ENCODE data around the gene NDUFB2.
"Not testable (repeated sequence)": the region's sequence is repeated elsewhere in the genome, so short reads cannot be mapped to it uniquely, and the experiment has no call there.

Gene NDUFB2

DNA sequence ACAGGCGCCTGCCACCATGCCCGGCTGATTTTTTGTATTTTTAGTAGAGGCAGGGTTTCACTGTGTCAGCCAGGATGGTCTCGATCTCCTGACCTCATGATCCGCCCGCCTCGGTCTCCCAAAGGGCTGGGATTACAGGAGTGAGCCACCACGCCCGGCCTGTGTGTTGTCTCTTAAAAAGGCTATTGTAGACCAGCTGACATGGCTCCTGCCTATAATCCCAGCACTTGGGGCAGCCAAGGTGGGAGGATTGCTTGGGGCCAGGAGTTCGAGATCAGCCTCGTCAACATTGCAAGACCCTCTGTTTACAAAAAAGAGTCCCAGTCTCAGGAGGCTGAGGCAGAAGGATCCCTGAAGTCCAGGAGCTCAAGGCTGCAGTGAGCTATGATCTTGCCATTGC lies 2.7 kb upstream of the NDUFB2 start:
- H2BK12ac ChIP-seq (ENCODE audit: low read length); H4K91ac ChIP-seq (ENCODE audit: low read depth, low read length); H3K14ac ChIP-seq (ENCODE audit: low read length); H3K27ac ChIP-seq (ENCODE audit: low read depth, low read length); H3K9ac ChIP-seq (ENCODE audit: low read length); DNase-seq; H2AFZ ChIP-seq (ENCODE audit: insufficient read depth, low read length, poor library complexity); H3K4ac ChIP-seq (ENCODE audit: low read depth, low read length); H3K18ac ChIP-seq (ENCODE audit: low read length); H2BK120ac ChIP-seq (ENCODE audit: insufficient read depth, low read length, poor library complexity); H3K9me3 ChIP-seq (ENCODE audit: insufficient read depth, low read depth, low read length); H3K4me1 ChIP-seq (ENCODE audit: control insufficient read depth in 1 of 2, insufficient read depth in 2 of 2, low read length in 2 of 2); H3K23ac ChIP-seq (ENCODE audit: low read length); H4K12ac ChIP-seq (ENCODE audit: low read depth, low read length); H2AK5ac ChIP-seq (ENCODE audit: low read length); H3K27me3 ChIP-seq (ENCODE audit: insufficient read depth, low read length); H2BK5ac ChIP-seq (ENCODE audit: low read depth, low read length, poor library complexity); H4K8ac ChIP-seq (ENCODE audit: low read depth, low read length); H3K4me3 ChIP-seq (ENCODE audit: low read depth, low read length); H3K4me2 ChIP-seq (ENCODE audit: low read length): not testable (repeated sequence)
- H3K79me1 ChIP-seq (ENCODE audit: low read length) = peaks cover 12% of the 10 kb centered on the region
- peaks cover 13% of the 10 kb centered on the region for H3K79me2 ChIP-seq (ENCODE audit: control insufficient read depth, insufficient read depth, low read length, poor library complexity)
- WGBS (ENCODE audit: extremely low coverage, insufficient coverage, insufficient read length) = no CpG with 5 or more reads among the region's 10 CpGs
- H3K36me3 ChIP-seq (ENCODE audit: control insufficient read depth in 1 of 2, insufficient read depth in 2 of 2, low read length in 2 of 2) = peaks cover 10 to 18% of the 10 kb centered on the region in 2 experiments

DNA sequence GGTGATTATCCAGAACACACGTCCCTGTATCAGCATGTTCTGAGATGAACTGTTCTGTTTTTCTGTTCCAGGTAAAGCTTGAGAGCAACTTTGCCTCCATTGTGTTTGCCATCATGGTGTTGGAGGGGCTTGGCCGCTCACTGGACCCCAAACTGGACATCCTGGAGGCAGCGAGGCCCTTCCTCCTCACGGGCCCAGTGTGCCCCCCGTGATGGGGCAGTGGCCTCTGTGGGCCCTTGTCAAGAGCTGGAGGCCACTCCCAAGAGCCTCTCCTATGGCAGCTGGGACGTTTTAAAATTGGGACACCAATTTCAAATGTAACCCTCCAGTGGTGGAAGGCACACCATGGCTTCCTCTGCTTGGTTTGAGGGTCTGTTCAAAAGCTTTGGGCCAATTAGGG lies 1.9 kb upstream of the NDUFB2 start:
- H3K4me2 ChIP-seq (ENCODE audit: low read length) = no peak overlapping the region
- H4K91ac ChIP-seq (ENCODE audit: low read depth, low read length) = no peak overlapping the region
- H3K23ac ChIP-seq (ENCODE audit: low read length) = no peak overlapping the region
- no peak overlapping the region for H2BK120ac ChIP-seq (ENCODE audit: insufficient read depth, low read length, poor library complexity)
- no CpG with 5 or more reads among the region's 6 CpGs for WGBS (ENCODE audit: extremely low coverage, insufficient coverage, insufficient read length)
- H2AFZ ChIP-seq (ENCODE audit: insufficient read depth, low read length, poor library complexity) = no peak overlapping the region
- peaks cover 6 to 14% of the 10 kb centered on the region in 2 experiments for H3K36me3 ChIP-seq (ENCODE audit: control insufficient read depth in 1 of 2, insufficient read depth in 2 of 2, low read length in 2 of 2)
- no peak overlapping the region for H3K4ac ChIP-seq (ENCODE audit: low read depth, low read length)
- H3K27ac ChIP-seq (ENCODE audit: low read depth, low read length) = no peak overlapping the region
- no peak overlapping the region for H2AK5ac ChIP-seq (ENCODE audit: low read length)
- no peak overlapping the region for H3K14ac ChIP-seq (ENCODE audit: low read length)
- H3K9ac ChIP-seq (ENCODE audit: low read length) = no peak overlapping the region
- H3K4me1 ChIP-seq (ENCODE audit: control insufficient read depth in 1 of 2, insufficient read depth in 2 of 2, low read length in 2 of 2) = peaks cover 5 to 8% of the 10 kb centered on the region in 2 experiments
- peaks cover 15% of the 10 kb centered on the region for H3K79me2 ChIP-seq (ENCODE audit: control insufficient read depth, insufficient read depth, low read length, poor library complexity)
- no peak overlapping the region for H2BK12ac ChIP-seq (ENCODE audit: low read length)
- peaks cover 12% of the 10 kb centered on the region for H3K79me1 ChIP-seq (ENCODE audit: low read length)
- no peaks in the 10 kb centered on the region for H3K27me3 ChIP-seq (ENCODE audit: insufficient read depth, low read length)
- H4K8ac ChIP-seq (ENCODE audit: low read depth, low read length) = no peak overlapping the region
- H4K12ac ChIP-seq (ENCODE audit: low read depth, low read length) = no peak overlapping the region
- no peak overlapping the region for H3K4me3 ChIP-seq (ENCODE audit: low read depth, low read length)
- H3K9me3 ChIP-seq (ENCODE audit: insufficient read depth, low read depth, low read length) = no peaks in the 10 kb centered on the region
- no peak overlapping the region for H2BK5ac ChIP-seq (ENCODE audit: low read depth, low read length, poor library complexity)
- H3K18ac ChIP-seq (ENCODE audit: low read length) = no peak overlapping the region
- DNase-seq = no peak

DNA sequence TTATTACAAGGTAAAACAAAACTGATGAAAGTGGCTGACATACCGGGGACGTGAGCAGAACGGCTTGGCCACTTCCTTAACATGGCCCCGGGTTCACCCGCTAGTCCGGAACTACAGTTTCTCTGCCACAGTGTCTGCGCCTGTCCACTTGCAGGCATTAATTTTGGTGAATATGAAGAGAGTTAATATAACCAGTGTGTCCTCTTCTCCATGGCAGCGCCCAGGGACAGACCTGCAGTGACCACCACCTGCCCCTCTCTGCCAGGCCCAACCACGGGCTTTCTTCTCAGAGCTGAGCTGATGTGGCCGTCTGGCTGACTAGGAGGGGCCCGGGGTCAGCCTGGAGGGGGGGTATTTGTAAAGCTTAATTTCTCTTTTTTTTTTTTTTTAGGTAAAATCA lies 1.1 kb upstream of the NDUFB2 start:
- H3K36me3 ChIP-seq (ENCODE audit: control insufficient read depth in 1 of 2, insufficient read depth in 2 of 2, low read length in 2 of 2) = peaks cover 4 to 8% of the 10 kb centered on the region in 2 experiments
- H3K23ac ChIP-seq (ENCODE audit: low read length) = no peak overlapping the region
- no peak overlapping the region for H3K4me3 ChIP-seq (ENCODE audit: low read depth, low read length)
- no peak overlapping the region for H3K4me2 ChIP-seq (ENCODE audit: low read length)
- no peaks in the 10 kb centered on the region for H3K9me3 ChIP-seq (ENCODE audit: insufficient read depth, low read depth, low read length)
- peaks cover 5 to 8% of the 10 kb centered on the region in 2 experiments for H3K4me1 ChIP-seq (ENCODE audit: control insufficient read depth in 1 of 2, insufficient read depth in 2 of 2, low read length in 2 of 2)
- H3K79me2 ChIP-seq (ENCODE audit: control insufficient read depth, insufficient read depth, low read length, poor library complexity) = peaks cover 15% of the 10 kb centered on the region
- no peak overlapping the region for H2AK5ac ChIP-seq (ENCODE audit: low read length)
- no peak overlapping the region for H2BK120ac ChIP-seq (ENCODE audit: insufficient read depth, low read length, poor library complexity)
- H3K18ac ChIP-seq (ENCODE audit: low read length) = no peak overlapping the region
- no peak overlapping the region for H3K27ac ChIP-seq (ENCODE audit: low read depth, low read length)
- H2BK5ac ChIP-seq (ENCODE audit: low read depth, low read length, poor library complexity) = no peak overlapping the region
- no peak overlapping the region for H3K4ac ChIP-seq (ENCODE audit: low read depth, low read length)
- DNase-seq = no peak
- no CpG with 5 or more reads among the region's 11 CpGs for WGBS (ENCODE audit: extremely low coverage, insufficient coverage, insufficient read length)
- no peaks in the 10 kb centered on the region for H3K27me3 ChIP-seq (ENCODE audit: insufficient read depth, low read length)
- H2BK12ac ChIP-seq (ENCODE audit: low read length) = no peak overlapping the region
- H3K9ac ChIP-seq (ENCODE audit: low read length) = no peak overlapping the region
- H4K8ac ChIP-seq (ENCODE audit: low read depth, low read length) = no peak overlapping the region
- no peak overlapping the region for H4K91ac ChIP-seq (ENCODE audit: low read depth, low read length)
- H4K12ac ChIP-seq (ENCODE audit: low read depth, low read length) = peak overlapping the region; percentile 46
- no peak overlapping the region for H3K14ac ChIP-seq (ENCODE audit: low read length)
- peaks cover 12% of the 10 kb centered on the region for H3K79me1 ChIP-seq (ENCODE audit: low read length)
- H2AFZ ChIP-seq (ENCODE audit: insufficient read depth, low read length, poor library complexity) = no peak overlapping the region

DNA sequence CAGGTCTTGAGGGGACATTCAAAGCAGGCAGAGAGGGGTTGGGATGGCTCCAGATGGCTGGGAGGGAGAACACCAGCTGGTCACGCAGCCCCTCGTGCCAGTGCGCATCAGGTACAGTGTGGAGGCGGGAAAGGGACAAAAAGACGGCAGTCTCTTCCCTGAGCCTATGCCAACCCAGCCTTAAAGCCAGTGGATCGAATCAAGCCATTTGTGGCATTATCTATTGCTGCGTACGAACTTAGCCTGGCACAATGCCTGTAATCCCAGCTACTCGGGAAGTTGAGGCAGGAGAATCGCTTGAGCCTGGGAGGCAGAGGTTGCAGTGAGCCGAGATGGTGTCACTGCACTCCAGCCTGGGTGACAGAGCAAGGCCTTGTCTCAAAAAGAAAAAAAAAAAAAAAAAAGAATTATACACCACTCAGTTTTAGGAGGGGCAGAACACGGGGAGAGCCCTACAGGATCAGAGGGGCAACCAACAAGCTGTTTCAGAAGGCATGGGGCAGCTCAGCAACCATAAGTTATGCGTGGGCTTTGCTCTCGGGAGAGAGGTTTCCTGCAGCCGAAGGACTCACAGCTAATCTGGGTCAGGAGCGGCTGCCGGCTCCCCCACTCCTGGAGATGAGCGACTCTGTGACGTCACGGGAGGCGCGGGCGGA lies 356 bp upstream of the NDUFB2 start:
- Histone ChIP-seq H3K79me1 (ENCODE audit: low read length) (peaks cover 12% of the 10 kb centered on the region), H3K4me3 (ENCODE audit: low read depth, low read length) (no peak overlapping the region), H2BK120ac (ENCODE audit: insufficient read depth, low read length, poor library complexity) (no peak overlapping the region), H3K9ac (ENCODE audit: low read length) (no peak overlapping the region), H3K9me3 (ENCODE audit: insufficient read depth, low read depth, low read length) (no peaks in the 10 kb centered on the region), H3K4me2 (ENCODE audit: low read length) (peak overlapping the region; percentile 56), H3K18ac (ENCODE audit: low read length) (peak overlapping the region; percentile 63), H3K14ac (ENCODE audit: low read length) (peak overlapping the region; percentile 3), H3K79me2 (ENCODE audit: control insufficient read depth, insufficient read depth, low read length, poor library complexity) (peaks cover 15% of the 10 kb centered on the region), H2BK5ac (ENCODE audit: low read depth, low read length, poor library complexity) (peak overlapping the region; percentile 51), H4K12ac (ENCODE audit: low read depth, low read length) (peak overlapping the region; percentile 85), H2AK5ac (ENCODE audit: low read length) (no peak overlapping the region), H3K4ac (ENCODE audit: low read depth, low read length) (no peak overlapping the region), H3K23ac (ENCODE audit: low read length) (no peak overlapping the region), H3K27me3 (ENCODE audit: insufficient read depth, low read length) (no peaks in the 10 kb centered on the region), H3K36me3 (ENCODE audit: control insufficient read depth in 1 of 2, insufficient read depth in 2 of 2, low read length in 2 of 2) (peaks cover 4 to 8% of the 10 kb centered on the region in 2 experiments), H4K91ac (ENCODE audit: low read depth, low read length) (peak overlapping the region; percentile 49), H3K27ac (ENCODE audit: low read depth, low read length) (peak overlapping the region; percentile 94), H2AFZ (ENCODE audit: insufficient read depth, low read length, poor library complexity) (peak overlapping the region; percentile 14), H4K8ac (ENCODE audit: low read depth, low read length) (peak overlapping the region; percentile 96), H2BK12ac (ENCODE audit: low read length) (no peak overlapping the region), H3K4me1 (ENCODE audit: control insufficient read depth in 1 of 2, insufficient read depth in 2 of 2, low read length in 2 of 2) (peaks cover 5 to 8% of the 10 kb centered on the region in 2 experiments)
- peak; percentile 88 to 93 for DNase-seq
- no CpG with 5 or more reads among the region's 23 CpGs for WGBS (ENCODE audit: extremely low coverage, insufficient coverage, insufficient read length)

All from trophoblast cell (in vitro differentiated cells and primary cell).